GM12801 (cell line): ENCODE data around the gene CIB4.

Experiments
- CTCF ChIP-seq: IDR thresholded peaks from one replicate; pipeline ENCODE4 v1.5.1; 2011; ENCODE audit warnings: control low read depth; ENCODE audit not compliant: insufficient read length; ENCODE audit errors: extremely low read depth

The CIB4 gene

GRCh38 chr2:26605999-26606846 is 34.9 kb downstream of the CIB4 start:
- no peak for TF ChIP-seq CTCF

DNA sequence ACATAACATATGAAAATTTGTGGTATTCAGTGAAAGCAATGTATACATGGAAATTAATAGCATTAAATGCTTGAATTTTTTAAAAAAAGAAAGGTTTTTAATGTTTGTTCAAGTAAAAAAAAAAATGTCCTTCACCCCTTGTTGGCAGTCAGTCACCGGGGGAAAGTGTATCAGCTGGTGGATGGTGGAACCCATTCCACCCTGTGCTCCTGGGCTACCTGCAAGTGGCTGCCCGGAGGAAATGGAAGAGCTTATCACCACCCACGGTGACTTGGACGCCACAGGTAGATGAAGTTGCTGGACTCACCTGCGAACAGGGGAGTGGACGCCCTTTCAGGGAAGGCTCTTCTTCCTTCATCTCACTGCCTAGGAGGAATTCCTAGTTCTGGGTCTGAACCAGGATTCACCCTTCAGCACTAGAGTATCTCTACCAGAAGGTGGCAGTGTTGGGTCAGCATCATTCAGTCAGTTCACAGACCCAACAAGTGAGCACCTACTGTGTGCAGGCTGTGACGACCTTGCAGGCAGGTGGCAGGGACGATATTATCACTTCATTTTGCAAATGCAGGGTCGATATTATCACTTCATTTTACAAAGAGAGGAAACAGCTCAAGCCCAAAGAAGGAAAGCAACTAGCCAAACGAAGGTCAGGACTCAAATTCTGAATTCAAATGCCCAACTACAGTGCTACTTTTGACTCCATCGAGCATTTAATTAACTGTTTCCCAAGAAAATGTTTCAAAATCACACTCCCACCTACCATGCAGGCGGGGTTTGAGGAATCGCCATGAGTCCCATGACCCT is 35.8 kb downstream of the CIB4 start:
- TF ChIP-seq CTCF = no peak

GRCh38 chr2:26602575-26602974 is 38.6 kb downstream of the CIB4 start:
- no peak for TF ChIP-seq CTCF

- no peak for TF ChIP-seq CTCF
Measured at GRCh38 chr2:26599387-26599786, 41.8 kb downstream of the CIB4 start.

- no peak for TF ChIP-seq CTCF
Measured at GRCh38 chr2:26598996-26599373, 42.2 kb downstream of the CIB4 start.

DNA sequence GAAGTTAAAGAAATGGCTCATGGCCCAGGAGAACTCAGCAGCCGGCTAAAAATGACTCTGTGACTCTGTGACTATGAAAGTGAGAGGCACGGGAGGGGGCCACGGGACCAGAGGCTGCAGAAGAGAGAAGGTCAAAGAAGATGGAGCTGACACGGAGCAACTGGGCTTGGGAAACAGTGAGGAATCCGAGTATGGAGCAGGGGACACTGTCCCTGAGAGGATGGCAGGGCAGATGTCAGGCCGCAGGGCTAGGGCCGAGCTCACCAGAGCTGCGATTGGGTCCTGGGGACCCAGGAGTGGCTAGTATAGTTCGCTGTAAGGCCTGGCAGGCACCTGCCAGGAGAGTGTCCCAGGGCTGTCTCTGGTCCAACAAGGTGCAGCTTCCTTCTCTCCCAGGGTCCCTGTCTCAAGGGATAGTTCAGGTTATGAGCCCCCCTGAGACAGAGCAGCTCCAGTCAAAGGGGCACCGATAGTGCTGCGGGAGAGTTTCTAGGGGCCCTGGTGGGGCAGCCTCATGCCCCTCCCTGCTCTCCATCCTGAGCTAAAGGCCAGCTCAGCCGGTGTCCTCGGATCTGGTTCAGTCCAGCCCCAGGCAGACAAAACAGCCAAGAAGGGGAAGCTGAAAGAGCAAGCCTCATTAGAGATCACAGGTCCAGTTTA is 42.7 kb downstream of the CIB4 start:
- no peak for TF ChIP-seq CTCF

DNA sequence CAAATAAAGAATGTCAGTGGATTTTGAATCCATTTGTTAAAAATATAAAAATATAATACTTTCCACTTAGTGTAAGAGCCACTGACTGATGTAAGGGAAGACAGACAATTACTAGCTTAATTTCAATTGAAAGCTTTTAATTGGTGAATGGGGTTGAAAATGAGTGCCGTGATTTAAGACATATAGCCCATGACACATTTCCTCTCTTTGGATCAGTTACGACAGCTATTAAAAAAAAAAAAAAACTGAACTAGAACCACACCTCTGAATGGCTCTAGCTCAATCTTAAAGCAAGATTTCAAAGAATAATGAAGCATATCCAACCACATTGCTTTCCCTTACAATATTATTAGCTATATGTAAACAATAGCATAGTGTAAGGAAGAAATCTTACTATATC is 44.0 kb downstream of the CIB4 start:
- TF ChIP-seq CTCF = no peak
